GM21526 (cell line): Measurements from ENCODE around the gene HOXB5.

Source experiments
- ATAC-seq: cut with Tn5 transposase; IDR thresholded peaks from one replicate; pipeline ENCODE4 v1.9.1; 2021; ENCODE audit warnings: moderate library complexity; ENCODE audit not compliant: unreplicated experiment, low FRiP score

HOXB5 gene

GRCh38 chr17:48617471-48618255 is 24.1 kb upstream of the HOXB5 start:
- ATAC-seq: no peak

GRCh38 chr17:48616717-48617470 is 23.3 kb upstream of the HOXB5 start:
- ATAC-seq: no peak

GRCh38 chr17:48615963-48616716 is 22.6 kb upstream of the HOXB5 start:
- no peak for ATAC-seq

GRCh38 chr17:48615047-48615962 is 21.7 kb upstream of the HOXB5 start, which contains the start of gene HOXB8:
Gene HOXB8 (minus strand): TSS chr17:48615292. CDS start chr17:48614704, 588 bp downstream.
- ATAC-seq: no peak

- ATAC-seq: no peak
Measured at GRCh38 chr17:48613862-48614694, 20.5 kb upstream of the HOXB5 start.

- no peak for ATAC-seq
Measured at GRCh38 chr17:48612854-48613691, 19.5 kb upstream of the HOXB5 start.

- no peak for ATAC-seq
Measured at GRCh38 chr17:48612456-48612853, 18.9 kb upstream of the HOXB5 start.

- no peak for ATAC-seq
Measured at GRCh38 chr17:48611681-48612455, 18.3 kb upstream of the HOXB5 start.

GRCh38 chr17:48611213-48611612 is 17.6 kb upstream of the HOXB5 start:
- no peak for ATAC-seq

- no peak for ATAC-seq
Measured at GRCh38 chr17:48610282-48611211, 17.0 kb upstream of the HOXB5 start, which contains the start of gene HOXB7. Gene HOXB7 (minus strand): TSS chr17:48611017. CDS start chr17:48610918, 99 bp downstream.

GRCh38 chr17:48609759-48610281 is 16.2 kb upstream of the HOXB5 start:
- no peak for ATAC-seq

- ATAC-seq: no peak
Measured at GRCh38 chr17:48609033-48609432, 15.5 kb upstream of the HOXB5 start.

GRCh38 chr17:48608494-48608834 is 14.9 kb upstream of the HOXB5 start:
- no peak for ATAC-seq

- ATAC-seq: no peak
Measured at GRCh38 chr17:48606892-48607614, 13.5 kb upstream of the HOXB5 start.

GRCh38 chr17:48605991-48606891 is 12.7 kb upstream of the HOXB5 start:
- ATAC-seq: no peak
